ENCODE measurements around the gene HSBP1L1. TPM values are rescaled to one million over a fixed set of nuclear protein-coding genes. Genes with fewer than 3 reads are reported as not detected.

HSBP1L1 gene
- total and polyA plus RNA-seq, 2 donors (not counting 3 experiments of a cell fraction or from before 2014, with no cell fraction given), result 5.2 to 7.1 TPM

DNA sequence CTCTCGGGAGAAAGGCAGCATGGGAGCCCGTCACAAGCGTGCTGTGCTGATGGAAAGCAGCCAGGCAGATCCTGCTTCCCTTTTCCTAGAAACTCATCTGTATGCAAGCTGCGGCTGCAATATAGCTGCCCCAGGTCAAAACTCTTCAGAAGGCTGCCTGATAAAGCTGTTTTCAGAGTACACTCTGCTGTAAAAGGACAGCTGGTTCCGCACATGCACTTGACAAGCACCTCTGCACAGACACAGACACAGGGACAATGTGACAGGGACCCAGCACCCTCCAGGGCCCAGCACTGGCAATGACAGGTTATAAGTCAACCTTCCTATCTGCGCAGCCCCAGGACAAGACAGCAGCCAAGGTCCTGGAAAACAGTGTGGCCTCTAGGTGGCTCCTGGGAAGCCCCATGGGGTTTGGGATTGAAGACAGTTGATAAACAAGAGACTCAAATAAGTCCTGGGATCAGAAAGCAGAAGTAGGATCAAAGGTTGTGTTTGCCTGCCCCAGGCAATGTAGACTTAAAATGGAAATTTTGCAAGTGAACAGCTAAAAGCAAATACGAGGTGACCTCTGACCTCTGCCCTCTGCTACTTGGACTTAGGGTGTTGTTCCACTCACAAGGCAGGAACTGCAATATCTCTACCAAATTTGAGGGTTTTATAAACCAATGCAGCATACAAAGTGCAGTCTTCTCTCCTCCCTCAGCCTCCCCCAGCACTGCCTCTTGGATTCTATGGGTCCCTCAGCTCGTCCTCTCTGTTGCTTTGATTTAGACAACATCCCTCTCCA lies 29.9 kb upstream of the HSBP1L1 start:
- POLR2A ChIA-PET, result no interaction called here

DNA sequence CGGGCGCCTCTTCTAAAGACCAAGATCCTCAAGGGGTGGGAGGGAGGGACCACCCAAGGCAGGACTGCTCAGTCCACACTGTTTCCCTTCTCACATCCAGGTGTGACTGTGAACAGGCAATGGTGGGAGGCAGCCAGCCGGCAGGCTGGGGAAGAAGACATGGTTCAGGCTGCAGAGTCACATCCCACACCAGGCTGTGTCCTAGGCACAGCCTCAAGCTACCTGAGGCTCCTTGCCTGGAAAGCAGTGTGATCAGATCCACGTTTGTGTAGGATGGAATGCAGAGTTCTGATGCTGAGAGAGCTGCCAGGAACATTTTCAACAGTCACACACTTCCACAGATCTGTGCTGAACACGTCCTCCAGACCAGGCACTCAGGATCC lies 29.4 kb upstream of the HSBP1L1 start:
- no peaks in the 10 kb centered on the region for H4K20me1 ChIP-seq (replicated peaks; ENCODE audit: control insufficient read depth, extremely low read depth, insufficient read depth, low read length)
- CTCF ChIA-PET, result no interaction called here
- H3K27ac ChIP-seq (ENCODE audit: insufficient read depth, low read depth, low read length), result no peak overlapping the region
- H2AFZ ChIP-seq (ENCODE audit: low read depth, low read length), result no peak overlapping the region
- H3K4me3 ChIP-seq (replicated peaks in 1 of 3; ENCODE audit: insufficient read depth in 1 of 3, low read depth in 1 of 3, low read length in 3 of 3), result no peak overlapping the region
- H3K79me2 ChIP-seq (ENCODE audit: control insufficient read depth, insufficient read depth, low read length), result peaks cover 28% of the 10 kb centered on the region
- no peak for DNase-seq (ENCODE audit: low read depth, low spot score)
- POLR2A ChIA-PET, result no interaction called here
- dilution Hi-C loops (cut with MboI; ENCODE audit: extremely low pct_ligation_motif_present, low sequenced_read_pairs) (no loop called here), intact Hi-C loops (cut with micrococcal nuclease) (no loop called here)
- H3K9me3 ChIP-seq (replicated peaks; ENCODE audit: control insufficient read depth, insufficient read depth, low read length), result peaks cover 2% of the 10 kb centered on the region
- H3K36me3 ChIP-seq (ENCODE audit: control insufficient read depth in 2 of 2, extremely low read depth in 1 of 2, insufficient read depth in 2 of 2, low read length in 2 of 2), result peaks cover 0 to 9% of the 10 kb centered on the region in 2 experiments
- no peak for FAIRE-seq
- TF ChIP-seq, protein P1, sequence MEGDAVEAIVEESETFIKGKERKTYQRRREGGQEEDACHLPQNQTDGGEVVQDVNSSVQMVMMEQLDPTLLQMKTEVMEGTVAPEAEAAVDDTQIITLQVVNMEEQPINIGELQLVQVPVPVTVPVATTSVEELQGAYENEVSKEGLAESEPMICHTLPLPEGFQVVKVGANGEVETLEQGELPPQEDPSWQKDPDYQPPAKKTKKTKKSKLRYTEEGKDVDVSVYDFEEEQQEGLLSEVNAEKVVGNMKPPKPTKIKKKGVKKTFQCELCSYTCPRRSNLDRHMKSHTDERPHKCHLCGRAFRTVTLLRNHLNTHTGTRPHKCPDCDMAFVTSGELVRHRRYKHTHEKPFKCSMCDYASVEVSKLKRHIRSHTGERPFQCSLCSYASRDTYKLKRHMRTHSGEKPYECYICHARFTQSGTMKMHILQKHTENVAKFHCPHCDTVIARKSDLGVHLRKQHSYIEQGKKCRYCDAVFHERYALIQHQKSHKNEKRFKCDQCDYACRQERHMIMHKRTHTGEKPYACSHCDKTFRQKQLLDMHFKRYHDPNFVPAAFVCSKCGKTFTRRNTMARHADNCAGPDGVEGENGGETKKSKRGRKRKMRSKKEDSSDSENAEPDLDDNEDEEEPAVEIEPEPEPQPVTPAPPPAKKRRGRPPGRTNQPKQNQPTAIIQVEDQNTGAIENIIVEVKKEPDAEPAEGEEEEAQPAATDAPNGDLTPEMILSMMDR (IDR thresholded peaks at IDR 0.05; ENCODE audit: extremely low read depth in 1 of 2, insufficient read depth in 1 of 2, low read depth in 1 of 2, low read length in 2 of 2), result no peak
- TF ChIP-seq POLR2A (IDR thresholded peaks at IDR 0.05; ENCODE audit: low read depth, low read length), result no peak
- no peak for TF ChIP-seq FOS (IDR thresholded peaks at IDR 0.05; ENCODE audit: borderline replicate concordance, insufficient read depth, low read length)
- TF ChIP-seq, protein P2, sequence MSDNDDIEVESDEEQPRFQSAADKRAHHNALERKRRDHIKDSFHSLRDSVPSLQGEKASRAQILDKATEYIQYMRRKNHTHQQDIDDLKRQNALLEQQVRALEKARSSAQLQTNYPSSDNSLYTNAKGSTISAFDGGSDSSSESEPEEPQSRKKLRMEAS (IDR thresholded peaks at IDR 0.05; ENCODE audit: insufficient read depth, insufficient read length), result no peak
- TF ChIP-seq EZH2 (IDR thresholded peaks at IDR 0.05; ENCODE audit: borderline replicate concordance, low read depth, low read length, severe bottlenecking), result no peak
- TF ChIP-seq MYC (IDR thresholded peaks at IDR 0.05; ENCODE audit: low read depth, low read length), result no peak
- no peak for TF ChIP-seq GATA2 (IDR thresholded peaks at IDR 0.05; ENCODE audit: insufficient read depth, insufficient read length, low read depth, low read length)
- no peak for TF ChIP-seq JUN (IDR thresholded peaks at IDR 0.05; ENCODE audit: borderline replicate concordance, insufficient read depth, insufficient read length, low read depth)
- TF ChIP-seq POLR2AphosphoS5 (IDR thresholded peaks at IDR 0.05; ENCODE audit: insufficient read depth, low read depth, low read length), result no peak
- no peaks in the 10 kb centered on the region for H3K9me1 ChIP-seq (replicated peaks; ENCODE audit: control insufficient read depth, extremely low read depth, insufficient read depth, low read length)
- H3K4me2 ChIP-seq (ENCODE audit: insufficient read depth, low read length), result no peak overlapping the region
- H3K4me1 ChIP-seq (ENCODE audit: control insufficient read depth, extremely low read depth, insufficient read depth, low read length), result no peaks in the 10 kb centered on the region
- H3K27me3 ChIP-seq (ENCODE audit: control insufficient read depth in 2 of 2, insufficient read depth in 2 of 2, low read length in 2 of 2), result no peaks in the 10 kb centered on the region
- no peak overlapping the region for H3K9ac ChIP-seq (replicated peaks; ENCODE audit: extremely low read depth, insufficient read depth, low read length)
- no TSS peak for BruUV-seq (replicated peaks)

More for the DNA sequence above, 29.9 kb upstream of the HSBP1L1 start:
- no peak overlapping the region for H2AFZ ChIP-seq (ENCODE audit: low read depth, low read length)
- intact Hi-C loops (cut with micrococcal nuclease) (no loop called here), dilution Hi-C loops (cut with MboI; ENCODE audit: extremely low pct_ligation_motif_present, low sequenced_read_pairs) (no loop called here)
- no peaks in the 10 kb centered on the region for H3K27me3 ChIP-seq (ENCODE audit: control insufficient read depth in 2 of 2, insufficient read depth in 2 of 2, low read length in 2 of 2)
- TF ChIP-seq, protein P1 (IDR thresholded peaks at IDR 0.05; ENCODE audit: extremely low read depth in 1 of 2, insufficient read depth in 1 of 2, low read depth in 1 of 2, low read length in 2 of 2), result no peak
- H3K79me2 ChIP-seq (ENCODE audit: control insufficient read depth, insufficient read depth, low read length), result peaks cover 27% of the 10 kb centered on the region
- FAIRE-seq, result no peak
- no peak for DNase-seq (ENCODE audit: low read depth, low spot score)
- no peaks in the 10 kb centered on the region for H4K20me1 ChIP-seq (replicated peaks; ENCODE audit: control insufficient read depth, extremely low read depth, insufficient read depth, low read length)
- no peak overlapping the region for H3K9ac ChIP-seq (replicated peaks; ENCODE audit: extremely low read depth, insufficient read depth, low read length)
- H3K36me3 ChIP-seq (ENCODE audit: control insufficient read depth in 2 of 2, extremely low read depth in 1 of 2, insufficient read depth in 2 of 2, low read length in 2 of 2), result peaks cover 0 to 9% of the 10 kb centered on the region in 2 experiments
- no peak overlapping the region for H3K4me2 ChIP-seq (ENCODE audit: insufficient read depth, low read length)
- H3K9me3 ChIP-seq (replicated peaks; ENCODE audit: control insufficient read depth, insufficient read depth, low read length), result peaks cover 2% of the 10 kb centered on the region
- H3K4me1 ChIP-seq (ENCODE audit: control insufficient read depth, extremely low read depth, insufficient read depth, low read length), result no peaks in the 10 kb centered on the region
- no peak overlapping the region for H3K4me3 ChIP-seq (replicated peaks in 1 of 3; ENCODE audit: insufficient read depth in 1 of 3, low read depth in 1 of 3, low read length in 3 of 3)
- no peak overlapping the region for H3K27ac ChIP-seq (ENCODE audit: insufficient read depth, low read depth, low read length)
- no TSS peak for BruUV-seq (replicated peaks)
- H3K9me1 ChIP-seq (replicated peaks; ENCODE audit: control insufficient read depth, extremely low read depth, insufficient read depth, low read length), result no peaks in the 10 kb centered on the region
- CTCF ChIA-PET, result interaction anchor here (1.4 kb wide), 1 partner anchor 16 kb away, joined by 3 read pairs; no protein-coding TSS in a partner anchor
